Stimulated activated CD4-positive, alpha-beta T cell treated with anti-CD3 and anti-CD28 coated beads, TNF-alpha, amount 100 ng/mL, for 24 hours (primary cell): ENCODE data around the gene AFDN.
"Not testable (repeated sequence)": the region's sequence is repeated elsewhere in the genome, so short reads cannot be mapped to it uniquely, and the experiment has no call there.

Experiments
- DNase-seq, 3 experiments: peaks; one replicate each; pipeline ENCODE4 v3.0.0-alpha.2; 2020; ENCODE audit warnings: low read depth in 3 of 3

Gene AFDN

GRCh38 chr6:167954151-167954550 is 127.4 kb downstream of the AFDN start:
- no peak for DNase-seq

- no peak for DNase-seq
Observed at GRCh38 chr6:167956491-167956890, 129.8 kb downstream of the AFDN start.

DNA sequence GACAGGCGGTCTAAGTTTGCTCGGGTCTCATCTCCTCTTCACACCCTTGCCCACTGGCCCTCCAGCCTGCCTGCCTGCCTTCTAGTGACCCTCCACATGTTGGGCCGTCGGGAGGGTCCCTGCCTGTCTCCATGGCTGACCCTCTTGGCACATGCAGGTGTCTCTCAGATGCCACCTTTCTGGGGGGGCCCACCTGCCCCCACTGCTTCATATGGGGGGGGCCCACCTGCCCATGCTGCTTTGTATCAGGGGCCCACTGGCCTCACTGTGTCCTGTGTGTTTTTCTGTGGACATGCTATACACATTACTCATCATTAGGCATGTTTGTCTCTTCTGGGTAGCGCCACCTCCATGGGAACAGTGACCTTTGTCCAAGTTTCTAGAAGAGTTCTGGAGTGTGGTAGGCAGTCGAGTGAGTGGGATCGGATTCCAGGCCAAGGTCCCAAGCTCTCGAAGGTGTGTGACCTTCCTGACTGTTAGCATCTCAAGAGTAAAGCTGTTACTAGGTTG is 130.3 kb downstream of the AFDN start:
- no peak for DNase-seq

DNA sequence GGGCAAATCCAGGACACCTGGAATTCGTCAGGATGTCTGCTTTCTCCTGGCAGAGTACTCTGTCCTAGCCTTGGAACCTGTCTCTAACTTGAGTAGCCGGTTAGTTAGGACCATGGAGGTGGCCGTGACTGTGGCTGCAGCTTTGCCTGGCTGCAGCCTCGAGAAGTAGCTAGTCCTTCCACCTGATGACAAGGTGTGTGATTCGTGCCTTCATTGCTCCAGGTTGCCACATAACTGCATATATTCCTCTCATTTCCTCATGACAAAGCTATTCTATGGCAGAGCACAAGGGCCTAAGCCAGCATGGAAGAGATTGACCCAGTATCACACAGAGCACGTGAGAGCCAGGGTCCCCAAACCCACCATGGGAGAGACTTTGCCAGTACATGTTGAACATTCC is 130.9 kb downstream of the AFDN start:
- DNase-seq: no peak

GRCh38 chr6:167960579-167960978 is 133.9 kb downstream of the AFDN start:
- no peak for DNase-seq

DNA sequence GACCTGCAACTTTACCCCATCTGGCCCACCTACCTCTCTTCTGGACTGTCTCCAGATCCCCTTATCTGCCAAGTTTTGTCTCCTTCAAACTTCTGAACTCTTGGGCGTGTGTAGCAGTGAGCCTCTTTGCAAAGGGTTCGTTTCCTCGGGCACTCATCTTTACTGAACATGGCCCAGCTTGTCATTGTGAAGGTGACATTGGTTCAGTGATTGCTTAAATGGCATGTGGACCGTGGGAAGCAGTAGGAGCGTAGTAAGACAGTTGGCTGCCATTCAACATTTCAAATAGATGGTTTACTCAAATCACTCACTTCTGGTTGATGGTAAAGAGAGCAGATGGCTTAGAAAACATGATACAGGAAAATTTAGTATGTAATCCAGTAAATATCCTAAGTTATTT is 136.0 kb downstream of the AFDN start:
- no peak for DNase-seq

- DNase-seq: no peak
Observed at GRCh38 chr6:167963589-167964057, 136.9 kb downstream of the AFDN start.

- DNase-seq: no peak
Observed at GRCh38 chr6:167965592-167966539, 139.2 kb downstream of the AFDN start.

DNA sequence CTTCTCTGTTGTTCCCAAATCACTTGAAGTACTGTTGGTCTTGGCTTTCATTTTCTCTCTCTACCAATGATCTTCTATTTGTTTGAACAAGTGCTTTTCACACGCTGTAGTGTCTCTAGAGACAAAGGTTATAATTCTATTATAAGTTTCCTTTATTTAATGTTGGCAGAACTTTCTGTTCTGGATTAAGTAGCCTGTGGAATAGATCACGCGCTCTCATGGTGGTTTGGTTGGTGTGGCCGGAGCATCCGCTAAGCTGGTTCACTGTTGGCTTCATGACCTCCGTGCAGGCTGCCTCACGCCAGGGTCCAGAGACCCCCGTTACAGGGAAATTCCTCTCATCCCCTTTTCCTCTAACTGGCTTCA is 139.8 kb downstream of the AFDN start:
- DNase-seq: no peak

- peak in 1 of 3 experiments; percentile 19 for DNase-seq
Observed at GRCh38 chr6:167968091-167968490, 141.4 kb downstream of the AFDN start.

GRCh38 chr6:167970230-167970629 is 143.5 kb downstream of the AFDN start:
- no peak for DNase-seq

GRCh38 chr6:167972193-167972592 is 145.5 kb downstream of the AFDN start:
- no peak for DNase-seq

DNA sequence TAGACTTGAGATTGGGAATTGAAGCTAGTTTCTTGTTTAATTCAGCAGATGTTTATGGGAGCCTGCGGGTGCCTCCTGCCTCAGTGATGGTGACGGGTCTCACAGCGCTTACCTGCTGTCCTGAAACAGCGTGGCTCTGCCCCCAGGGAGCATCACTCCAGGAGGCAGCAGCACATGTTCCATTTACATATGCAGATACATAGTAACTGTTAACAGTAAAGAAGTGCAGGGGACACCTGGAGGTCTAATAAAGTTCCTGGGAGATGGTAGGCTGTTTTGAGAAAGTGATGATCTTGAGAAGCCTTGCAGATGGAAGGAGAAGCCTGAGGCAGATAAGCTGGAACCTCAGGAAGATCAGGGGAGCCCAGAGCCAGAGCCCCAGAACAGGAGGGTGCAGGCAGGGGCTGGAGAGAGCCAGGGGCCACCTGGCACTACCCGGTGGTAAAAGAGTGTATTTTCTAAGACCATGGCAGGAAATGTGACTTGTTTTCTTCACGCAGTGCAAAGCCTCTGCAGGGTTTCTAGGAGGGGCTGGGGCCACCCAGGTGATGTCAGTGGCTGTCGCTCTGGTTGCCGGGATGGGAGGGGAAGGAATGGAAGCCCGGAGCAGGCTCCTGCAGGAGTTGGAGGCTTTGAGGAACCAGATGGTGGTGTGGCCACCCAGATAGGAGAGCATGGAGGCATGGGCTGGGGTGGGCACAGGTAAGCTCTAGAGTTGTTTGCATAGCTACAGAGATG is 146.6 kb downstream of the AFDN start:
- DNase-seq: no peak

DNA sequence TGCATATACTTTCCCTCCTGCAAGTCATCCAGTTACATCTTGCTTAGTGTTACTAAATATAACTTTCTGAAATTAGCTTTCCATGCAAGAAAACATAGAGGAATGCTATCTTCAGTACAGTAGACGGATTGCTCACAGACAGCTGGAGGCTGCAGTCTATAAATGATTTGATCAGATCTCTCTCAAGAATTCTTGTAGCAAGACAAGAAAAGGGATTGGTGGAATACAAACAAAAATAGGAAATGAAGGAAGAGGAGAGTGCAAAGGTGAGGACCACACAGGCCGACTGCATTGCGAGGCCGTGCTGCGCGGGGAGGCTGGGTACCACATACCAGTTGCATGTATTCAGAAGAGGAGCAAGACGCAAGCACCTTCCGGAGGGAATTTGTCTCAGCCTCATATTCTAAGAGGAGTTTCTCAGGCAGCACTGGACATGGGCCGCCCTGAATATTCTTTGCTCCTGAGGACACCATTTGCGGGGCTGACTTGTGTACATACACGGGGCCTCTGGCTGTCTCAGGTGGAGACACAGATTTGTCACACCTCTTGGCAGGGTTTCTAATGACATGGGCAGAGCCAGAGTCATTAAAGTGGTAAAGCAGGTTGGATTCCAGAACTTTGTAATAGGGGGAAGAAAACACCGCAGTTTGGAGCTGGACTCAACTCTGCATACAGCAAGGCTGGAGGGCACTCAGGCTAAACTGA is 148.1 kb downstream of the AFDN start:
- no peak for DNase-seq

DNA sequence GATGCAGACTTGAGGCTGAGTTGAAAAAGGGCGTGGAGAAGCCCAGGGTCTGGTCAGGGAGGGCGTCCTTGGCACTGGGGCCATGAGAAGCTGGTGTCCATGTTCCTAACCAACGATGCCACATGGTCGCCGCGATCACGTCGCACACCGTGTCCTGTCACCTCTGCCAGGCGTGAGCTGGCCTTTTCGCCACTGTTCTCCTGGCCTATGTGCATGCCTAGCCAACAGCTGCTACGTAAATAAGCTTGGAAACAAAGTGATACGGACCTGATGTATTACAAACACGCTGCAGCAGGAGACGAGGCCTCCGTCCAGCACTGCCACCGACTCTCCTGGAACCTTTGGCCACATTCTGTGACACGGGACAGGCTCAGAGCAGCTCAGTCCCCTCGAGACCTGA is 148.7 kb downstream of the AFDN start:
- DNase-seq: no peak

DNA sequence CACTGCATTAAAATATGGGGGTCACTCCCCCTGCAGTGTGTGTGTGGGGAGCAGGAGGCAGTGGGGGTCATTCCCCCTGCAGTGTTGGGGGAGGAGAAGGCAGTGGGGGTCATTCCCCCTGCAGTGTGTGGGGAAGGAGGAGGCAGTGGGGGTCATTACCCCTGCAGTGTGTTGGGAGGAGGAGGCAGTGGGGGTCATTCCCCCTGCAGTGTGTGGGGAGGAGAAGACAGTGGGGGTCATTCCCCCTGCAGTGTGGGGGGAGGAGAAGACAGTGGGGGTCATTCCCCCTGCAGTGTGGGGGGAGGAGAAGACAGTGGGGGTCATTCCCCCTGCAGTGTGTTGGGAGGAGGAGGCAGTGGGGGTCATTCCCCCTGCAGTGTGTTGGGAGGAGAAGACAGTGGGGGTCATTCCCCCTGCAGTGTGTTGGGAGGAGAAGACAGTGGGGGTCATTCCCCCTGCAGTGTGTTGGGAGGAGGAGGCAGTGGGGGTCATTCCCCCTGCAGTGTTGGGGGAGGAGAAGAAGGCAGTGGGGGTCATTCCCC is 149.5 kb downstream of the AFDN start:
- DNase-seq: not testable (repeated sequence)

DNA sequence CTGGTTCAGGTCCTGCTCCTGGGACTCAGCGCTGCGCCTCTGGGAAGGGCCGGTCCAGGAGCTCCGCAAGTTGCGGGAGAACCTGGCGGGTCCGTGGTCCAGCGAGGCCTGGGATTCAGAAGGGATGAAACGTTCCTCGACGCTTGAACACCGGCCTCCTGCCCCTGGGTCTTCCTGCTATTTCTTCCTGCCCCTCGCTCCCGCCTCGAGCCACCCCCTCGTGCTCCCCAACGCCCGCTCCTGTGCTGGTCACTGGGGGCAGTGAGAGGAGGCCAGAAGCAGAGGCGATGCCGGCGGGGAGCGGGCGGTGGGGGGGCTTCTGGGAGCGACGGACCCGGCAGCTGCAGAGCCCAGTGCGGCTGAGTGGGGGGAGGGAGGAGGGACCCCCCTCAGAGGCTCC is 150.0 kb downstream of the AFDN start:
- no peak for DNase-seq

GRCh38 chr6:167977717-167978467 is 151.2 kb downstream of the AFDN start:
- DNase-seq: no peak

DNA sequence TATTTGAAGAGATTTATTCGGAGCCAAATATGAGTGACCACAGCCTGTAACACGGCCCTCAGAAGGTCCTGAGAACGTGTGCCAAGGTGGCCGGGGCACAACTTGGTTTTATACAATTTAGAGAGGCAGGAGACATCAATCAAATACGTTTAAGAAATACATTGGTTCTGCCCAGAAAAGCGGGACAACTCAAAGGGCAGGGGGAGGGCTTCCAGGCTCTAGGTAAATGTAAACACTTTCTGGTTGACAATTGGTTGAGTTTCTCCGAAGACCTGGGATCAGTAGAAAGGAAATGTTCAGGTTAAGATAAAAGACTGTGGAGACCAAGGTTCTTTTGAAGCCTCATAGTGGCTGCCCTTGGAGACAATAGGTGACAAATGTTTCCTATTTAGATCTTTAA is 151.9 kb downstream of the AFDN start:
- no peak for DNase-seq

DNA sequence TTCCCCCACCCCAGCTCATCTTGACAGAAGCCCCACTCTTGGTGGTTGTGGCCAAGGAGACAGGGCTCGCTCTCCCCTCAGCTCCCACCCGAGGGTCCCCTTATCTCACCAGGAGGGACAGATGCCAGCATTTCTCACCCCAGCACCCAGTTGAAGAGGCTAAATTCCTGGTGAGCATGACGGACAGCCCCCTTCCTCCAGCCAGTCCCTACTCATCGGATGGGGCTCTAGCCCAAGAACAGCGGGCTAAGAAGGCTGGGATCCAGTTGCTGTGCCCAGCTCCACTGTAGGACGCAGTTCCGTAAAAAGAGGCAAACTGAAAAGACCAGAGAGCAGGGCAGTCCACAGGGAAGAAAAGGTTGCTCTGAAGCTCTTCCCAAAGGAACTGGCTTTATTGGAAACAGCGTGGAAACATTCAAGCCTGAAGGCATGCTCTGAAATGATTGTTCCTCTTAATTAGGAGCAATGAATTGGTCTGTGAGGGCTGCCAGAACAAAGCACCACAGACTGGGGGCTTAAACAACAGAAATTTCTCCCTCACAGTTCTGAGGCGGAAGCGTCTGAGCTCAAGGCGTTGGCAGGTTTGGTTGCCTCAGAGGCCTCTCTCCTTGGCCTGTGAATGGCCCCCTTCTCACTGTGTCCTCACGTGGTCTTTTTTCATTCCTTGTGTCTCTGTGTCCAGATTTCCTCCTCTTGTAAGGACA is 152.9 kb downstream of the AFDN start:
- DNase-seq: no peak
